Measurements from ENCODE around the gene C2orf74.
"Not testable (repeated sequence)": the region's sequence is repeated elsewhere in the genome, so short reads cannot be mapped to it uniquely, and the experiment has no call there.

C2orf74 gene

DNA sequence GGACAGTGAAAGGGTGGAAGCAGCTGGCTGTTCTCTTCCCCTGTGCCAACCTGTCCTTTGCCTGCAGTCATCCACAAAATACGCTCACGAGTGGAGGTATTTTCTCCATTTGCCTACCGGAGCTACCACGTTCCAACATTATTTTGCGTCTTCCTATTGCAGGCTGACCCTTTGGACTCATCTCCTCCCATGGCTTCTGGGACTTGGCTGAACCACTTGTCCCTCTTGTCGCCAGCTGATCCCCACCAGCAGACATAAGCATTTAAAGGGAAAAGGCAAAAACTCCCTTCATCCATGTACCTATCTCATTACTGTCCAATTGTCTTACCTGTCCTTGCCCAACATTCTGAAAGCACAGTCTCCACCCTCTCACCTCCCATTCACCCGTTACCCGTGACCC lies 13.0 kb downstream of the C2orf74 start:
- no peak for DNase-seq

DNA sequence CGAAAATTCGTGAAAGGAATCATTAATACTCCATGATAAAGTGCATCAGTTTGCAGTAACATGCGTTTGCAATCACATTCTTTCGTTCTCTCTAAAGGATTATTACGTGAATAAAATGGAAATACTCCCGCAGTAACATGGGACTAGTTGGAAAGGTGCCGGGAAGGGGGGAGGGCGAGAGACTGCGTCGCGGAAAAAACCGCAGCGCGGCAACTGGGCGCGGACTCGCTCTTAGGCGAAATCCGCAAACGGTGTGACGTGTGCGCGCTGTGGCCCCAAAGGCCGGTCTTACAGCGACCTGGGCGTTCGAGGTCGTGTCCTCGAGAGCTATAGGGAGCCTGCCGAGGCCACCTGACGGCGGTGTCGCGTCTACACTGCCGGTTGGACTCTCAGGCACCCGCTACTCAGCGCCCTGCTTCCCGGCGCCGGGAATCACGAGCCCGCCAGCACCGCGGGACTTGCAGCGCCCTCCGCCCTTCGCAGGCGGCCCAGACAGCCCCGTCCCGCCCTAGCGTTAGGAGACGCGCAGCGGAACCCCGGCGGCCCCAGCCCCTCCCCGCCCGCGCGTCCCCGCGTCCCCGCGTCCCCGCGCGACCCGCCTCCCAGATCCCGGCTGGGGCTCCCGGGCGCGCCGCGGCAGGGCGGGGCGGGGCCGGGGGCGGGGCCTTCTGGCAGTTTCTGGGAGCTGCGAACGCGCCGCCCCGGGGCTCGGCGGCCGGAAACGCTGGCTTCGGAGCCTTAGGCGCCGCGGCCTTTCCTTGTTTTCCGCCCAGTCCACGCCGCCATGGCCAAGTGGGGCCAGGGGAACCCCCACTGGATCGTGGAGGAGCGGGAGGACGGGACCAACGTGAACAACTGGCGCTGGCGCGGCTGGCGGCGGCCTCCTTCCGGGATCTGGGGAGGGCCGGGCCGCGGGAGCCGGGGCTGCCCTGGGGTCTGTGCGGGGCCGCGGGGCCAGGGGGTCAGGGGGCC lies 15.1 kb downstream of the C2orf74 start:
- peak; percentile 67 for DNase-seq

GRCh38 chr2:61177727-61178549 lies 15.9 kb downstream of the C2orf74 start:
- DNase-seq: no peak

GRCh38 chr2:61178603-61179545 lies 16.9 kb downstream of the C2orf74 start:
- DNase-seq: no peak

GRCh38 chr2:61179701-61180639 lies 18.0 kb downstream of the C2orf74 start:
- no peak for DNase-seq

DNA sequence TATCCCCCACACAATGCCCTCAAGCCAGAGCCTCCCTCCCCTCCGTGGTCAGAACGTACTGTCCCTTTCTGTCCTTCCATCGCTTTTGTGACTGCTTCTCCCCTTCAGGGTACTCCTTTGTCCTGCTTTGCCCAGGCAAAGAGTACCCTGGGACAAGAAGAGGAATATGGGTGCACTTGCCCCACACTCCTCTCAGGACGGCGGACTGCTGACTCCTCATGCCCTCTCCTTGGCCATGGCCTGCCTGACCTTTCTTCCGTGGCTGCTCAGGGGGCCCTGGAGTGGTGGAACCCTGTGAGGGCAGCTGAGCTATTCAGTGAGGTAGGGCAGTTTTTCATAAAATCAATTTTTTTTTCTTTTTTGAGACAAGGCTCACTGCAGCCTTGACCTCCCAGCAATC lies 18.7 kb downstream of the C2orf74 start:
- DNase-seq: no peak

- DNase-seq: no peak
Measured at GRCh38 chr2:61181382-61182058, 19.5 kb downstream of the C2orf74 start.

DNA sequence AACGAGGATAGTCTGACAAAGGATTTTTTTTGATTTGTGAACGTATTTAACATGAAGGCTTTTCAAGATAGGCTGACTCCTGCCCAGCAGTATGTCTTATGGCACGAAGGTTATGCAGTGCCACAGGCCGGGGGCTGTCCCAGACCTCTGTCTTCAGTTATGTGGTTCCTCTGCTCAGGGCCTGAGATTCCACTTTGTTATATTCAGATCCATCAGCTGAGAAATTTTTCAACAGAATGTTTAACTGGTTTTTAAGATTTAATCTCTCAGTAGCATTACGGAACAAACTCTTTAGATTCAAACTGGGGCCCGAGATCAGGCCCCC lies 20.0 kb downstream of the C2orf74 start:
- DNase-seq: no peak

GRCh38 chr2:61183795-61184194 lies 21.8 kb downstream of the C2orf74 start:
- no peak for DNase-seq

- no peak for DNase-seq
Measured at GRCh38 chr2:61184263-61184662, 22.3 kb downstream of the C2orf74 start.

GRCh38 chr2:61185231-61185728 lies 23.3 kb downstream of the C2orf74 start:
- no peak for DNase-seq

- DNase-seq: no peak
Measured at GRCh38 chr2:61187085-61187484, 25.1 kb downstream of the C2orf74 start.

- DNase-seq: no peak
Measured at GRCh38 chr2:61193670-61194561, 31.9 kb downstream of the C2orf74 start.

DNA sequence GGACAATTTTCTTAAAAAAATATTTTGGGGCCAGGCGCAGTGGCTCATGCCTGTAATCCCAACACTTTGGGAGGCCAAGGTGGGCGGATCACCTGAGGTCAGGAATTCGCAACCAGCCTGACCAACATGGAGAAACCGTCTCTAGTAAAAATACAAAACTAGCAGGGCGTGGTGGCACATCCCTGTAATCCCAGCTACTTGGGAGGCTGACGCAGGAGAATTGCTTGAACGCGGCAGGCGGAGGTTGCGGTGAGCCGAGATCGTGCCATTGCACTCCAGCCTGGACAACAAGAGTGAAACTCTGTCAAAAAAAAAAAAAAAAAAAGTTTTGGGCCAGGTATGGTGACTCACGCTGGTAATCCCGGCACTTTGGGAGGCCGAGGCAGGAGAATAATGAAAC lies 32.7 kb downstream of the C2orf74 start:
- not testable (repeated sequence) for DNase-seq

- no peak for DNase-seq
Measured at GRCh38 chr2:61196671-61197070, 34.7 kb downstream of the C2orf74 start.

- DNase-seq: no peak
Measured at GRCh38 chr2:61205132-61205531, 43.1 kb downstream of the C2orf74 start.

DNA sequence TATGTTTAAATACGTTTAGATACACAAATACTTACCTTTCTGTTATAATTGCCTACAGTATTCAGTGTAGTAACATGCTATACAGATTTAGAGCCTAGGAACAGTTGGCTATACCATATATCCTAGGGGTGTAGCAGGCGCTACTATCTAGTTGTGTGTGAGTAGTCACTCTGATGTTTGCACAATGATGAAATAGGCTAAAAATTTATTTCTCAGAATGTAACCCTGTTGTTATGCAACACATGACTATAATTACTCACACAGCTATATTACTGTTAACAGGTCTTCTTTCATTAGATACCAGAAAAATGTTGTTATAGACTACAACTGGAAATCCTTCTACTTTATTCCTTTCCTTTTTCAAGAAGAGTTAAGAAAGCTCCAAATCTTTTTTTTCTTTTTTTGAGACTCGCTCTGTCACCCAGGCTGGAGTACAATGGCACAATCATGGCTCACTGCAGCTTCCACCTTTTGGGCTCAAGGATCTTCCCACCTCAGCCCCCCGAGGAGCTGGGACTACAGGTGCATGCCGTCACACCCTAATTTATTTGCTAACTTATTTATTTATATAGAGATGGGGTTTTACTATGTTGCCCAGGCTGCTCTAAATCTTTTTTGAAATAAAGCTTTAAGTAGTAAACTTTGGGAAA lies 48.5 kb downstream of the C2orf74 start:
- DNase-seq: no peak

GRCh38 chr2:61214171-61214570 lies 52.2 kb downstream of the C2orf74 start:
- no peak for DNase-seq
